ENCODE data around the gene TBCK. TPM values are rescaled to one million over a fixed set of nuclear protein-coding genes. Genes with fewer than 3 reads are reported as not detected.

The TBCK gene
- total RNA-seq, 1 experiment from 2014 or later, result 22.3 TPM

DNA sequence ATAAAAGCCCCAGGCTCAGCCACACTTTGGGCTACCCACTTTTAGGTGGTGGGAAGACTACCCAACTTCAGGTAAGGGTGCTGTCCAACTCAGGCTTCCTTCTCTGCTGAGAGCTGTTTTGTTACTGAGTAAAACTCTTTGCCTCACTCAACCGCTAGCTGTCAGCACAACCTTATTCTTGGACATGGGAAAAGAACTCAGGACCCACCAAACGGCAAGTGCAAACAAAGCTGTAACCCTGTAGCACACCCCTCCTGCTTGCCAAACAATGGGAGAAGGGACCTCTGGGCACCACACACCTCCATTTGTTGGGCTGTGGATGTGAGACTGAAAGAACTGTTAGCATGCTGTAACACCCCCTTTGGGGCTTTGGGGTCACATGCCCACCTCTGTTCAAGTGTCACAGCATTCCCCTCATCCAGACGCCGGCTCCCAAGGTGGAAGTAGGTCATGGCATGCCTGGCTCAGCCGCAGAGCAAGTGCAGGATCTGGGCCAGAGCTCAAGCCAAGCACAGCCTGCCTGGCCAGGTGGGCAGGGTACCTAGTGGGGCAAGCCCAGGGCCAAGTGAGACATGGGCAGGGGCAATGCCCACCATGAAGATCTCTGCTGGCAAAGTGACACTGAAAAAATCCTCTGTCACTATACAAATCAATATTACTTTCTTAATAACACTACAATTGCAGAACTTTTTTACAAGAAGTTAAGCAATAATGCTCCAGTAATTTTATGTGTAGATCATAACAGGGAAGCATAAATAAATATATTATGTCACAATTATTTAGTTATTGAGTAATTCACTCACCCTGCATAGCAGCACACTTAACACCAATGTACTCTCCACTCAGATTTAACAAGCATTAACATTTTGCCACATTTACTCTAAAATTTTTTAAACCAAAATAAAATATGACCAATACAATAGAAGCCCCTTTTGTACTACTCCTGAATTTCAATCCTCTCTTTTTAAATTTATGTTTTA lies 107.2 kb downstream of the TBCK start (continued):
- TF ChIP-seq CTCF (IDR thresholded peaks at IDR 0.05 in 2 of 3, conservative IDR thresholded peaks at IDR 0.05 in 1 of 3; ENCODE audit: borderline replicate concordance in 1 of 3, insufficient read depth in 1 of 3, low read depth in 2 of 3, low read length in 2 of 3) (no peak), CEBPB (IDR thresholded peaks at IDR 0.05; ENCODE audit: low read depth) (no peak), SP1 (IDR thresholded peaks at IDR 0.05; ENCODE audit: low read depth) (no peak), TCF7L2 (IDR thresholded peaks at IDR 0.05; ENCODE audit: borderline replicate concordance, extremely low read depth, insufficient read depth, insufficient read length) (no peak), POLR2AphosphoS5 (IDR thresholded peaks at IDR 0.05; ENCODE audit: low read depth, low read length) (no peak), JUND (IDR thresholded peaks at IDR 0.05) (no peak)

- Histone ChIP-seq H3K4me1 (ENCODE audit: control insufficient read depth in 1 of 2, insufficient read depth in 2 of 2, low read length in 2 of 2) (no peaks in the 10 kb centered on the region), H3K9me2 (ENCODE audit: insufficient read depth) (no peaks in the 10 kb centered on the region), H4K20me1 (ENCODE audit: insufficient read depth) (no peaks in the 10 kb centered on the region), H3K4me3 (replicated peaks in 1 of 2; ENCODE audit: low read depth in 1 of 2, low read length in 2 of 2) (no peak overlapping the region), H3K27me3 (ENCODE audit: insufficient read depth, low read length) (no peaks in the 10 kb centered on the region), H3K36me3 (ENCODE audit: control insufficient read depth in 1 of 2, insufficient read depth in 2 of 2, low read length in 2 of 2) (no peaks in the 10 kb centered on the region), H3K79me2 (ENCODE audit: insufficient read depth, low read length) (no peaks in the 10 kb centered on the region), H2AFZ (ENCODE audit: low read depth, low read length, poor library complexity, severe bottlenecking) (no peak overlapping the region), H3K27ac (ENCODE audit: low read depth, low read length) (no peak overlapping the region), H3K9ac (ENCODE audit: low read length) (no peak overlapping the region), H3K9me3 (ENCODE audit: control insufficient read depth in 1 of 2, insufficient read depth in 1 of 2, low read depth in 1 of 2, low read length in 2 of 2) (no peaks in the 10 kb centered on the region), H3K4me2 (ENCODE audit: low read length) (no peak overlapping the region)
- TF ChIP-seq RAD21 (IDR thresholded peaks at IDR 0.05; ENCODE audit: low read depth) (peak; percentile 78), ELF1 (IDR thresholded peaks at IDR 0.05; ENCODE audit: borderline replicate concordance, low read depth) (no peak), ZNF274 (IDR thresholded peaks at IDR 0.05; ENCODE audit: low read depth, low read length) (no peak), CTCF (IDR thresholded peaks at IDR 0.05 in 2 of 3, conservative IDR thresholded peaks at IDR 0.05 in 1 of 3; ENCODE audit: borderline replicate concordance in 1 of 3, insufficient read depth in 1 of 3, low read depth in 2 of 3, low read length in 2 of 3) (peak; percentile 49 to 71 (median 50); a peak in 5 of 6 replicates), CBX3 (IDR thresholded peaks at IDR 0.05; ENCODE audit: low read depth) (no peak), EZH2phosphoT487 (IDR thresholded peaks at IDR 0.05; ENCODE audit: borderline replicate concordance) (no peak), YY1 (IDR thresholded peaks at IDR 0.05; ENCODE audit: extremely low read depth, insufficient replicate concordance, low read depth, low read length) (no peak), POLR2A (IDR thresholded peaks at IDR 0.05; ENCODE audit: borderline replicate concordance, extremely low read depth, insufficient read depth, insufficient read length) (no peak), ZBTB33 (IDR thresholded peaks at IDR 0.05; ENCODE audit: extremely low read depth, insufficient replicate concordance, low read length) (no peak), FOSL1 (IDR thresholded peaks at IDR 0.05; ENCODE audit: low read depth) (no peak), EZH2 (IDR thresholded peaks at IDR 0.05) (no peak)
- TF ChIP-seq, protein P1, sequence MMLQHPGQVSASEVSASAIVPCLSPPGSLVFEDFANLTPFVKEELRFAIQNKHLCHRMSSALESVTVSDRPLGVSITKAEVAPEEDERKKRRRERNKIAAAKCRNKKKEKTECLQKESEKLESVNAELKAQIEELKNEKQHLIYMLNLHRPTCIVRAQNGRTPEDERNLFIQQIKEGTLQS (IDR thresholded peaks at IDR 0.05), result no peak
- DNase-seq (ENCODE audit: low read depth, low spot score) (no peak), ATAC-seq (peak; percentile 78)
- ChIA-PET CTCF (interaction anchor here (0.8 to 1.5 kb wide), 5 partner anchors 11 to 680 kb away, joined by 3 to 7 read pairs (median 3); no protein-coding TSS in a partner anchor), POLR2A (no interaction called here), RAD21 (ENCODE audit: low non-redundant PET in 1 of 2, low total read pairs in 2 of 2, uncharacterized antibody in 2 of 2, unreplicated experiment in 2 of 2) (interaction anchor here (0.7 to 1.1 kb wide), 2 partner anchors 680 to 728 kb away, joined by 3 to 4 read pairs; partner anchors contain the start of gene PPA2 (in 1 of the 2))
- BruUV-seq (replicated peaks), result no TSS peak
- intact Hi-C loops (cut with micrococcal nuclease), result loop anchor here (10.0 kb wide), 1 partner anchor 507 kb away; no protein-coding TSS in a partner anchor
Measured at GRCh38 chr4:106201373-106201772, 114.6 kb downstream of the TBCK start.
